Mesendoderm (in vitro differentiated cells): ENCODE measurements around the gene ELOVL1.

Source experiments
- DNase-seq: peaks from one replicate; pipeline ENCODE4 v3.0.0; 2013
- H2AK5ac ChIP-seq: 2 replicates; pipeline ENCODE4 v1.6.1; 2013; ENCODE audit warnings: low read length, inconsistent platforms
- H2BK120ac ChIP-seq: 2 replicates; pipeline ENCODE4 v1.6.1; 2013; ENCODE audit warnings: low read depth, mild to moderate bottlenecking, low read length, moderate library complexity, mixed read lengths
- H2BK15ac ChIP-seq: replicated peaks from 2 replicates; pipeline ENCODE4 v1.6.1; 2013; ENCODE audit warnings: low read depth, mild to moderate bottlenecking, moderate library complexity
- H2BK5ac ChIP-seq: 2 replicates; pipeline ENCODE4 v1.6.1; 2013; ENCODE audit warnings: low read length, inconsistent platforms
- H3K18ac ChIP-seq: 2 replicates; pipeline ENCODE4 v1.6.1; 2013; ENCODE audit warnings: mild to moderate bottlenecking, low read length, mixed read lengths
- H3K23ac ChIP-seq: one replicate; pipeline ENCODE4 v1.6.1; 2013; ENCODE audit warnings: low read length
- H3K27ac ChIP-seq: 2 replicates; pipeline ENCODE4 v1.5.1; 2013; ENCODE audit warnings: low read depth, mild to moderate bottlenecking, inconsistent platforms, low read length, moderate library complexity
- H3K27me3 ChIP-seq: 2 replicates; pipeline ENCODE4 v1.6.1; 2013; ENCODE audit warnings: low read length, control low read depth, mild to moderate bottlenecking, inconsistent platforms; ENCODE audit not compliant: insufficient read depth, poor library complexity
- H3K36me3 ChIP-seq: 2 replicates; pipeline ENCODE4 v1.6.1; 2013; ENCODE audit warnings: low read length, inconsistent platforms; ENCODE audit not compliant: control insufficient read depth, insufficient read depth
- H3K4ac ChIP-seq: one replicate; pipeline ENCODE4 v1.6.1; 2013; ENCODE audit warnings: low read depth, mild to moderate bottlenecking, low read length, moderate library complexity
- H3K4me1 ChIP-seq: 2 replicates; pipeline ENCODE4 v1.6.1; 2013; ENCODE audit warnings: low read depth, low read length, inconsistent platforms; ENCODE audit not compliant: control insufficient read depth
- H3K4me2 ChIP-seq: 2 replicates; pipeline ENCODE4 v1.6.1; 2013; ENCODE audit warnings: low read length
- H3K4me3 ChIP-seq: 2 replicates; pipeline ENCODE4 v1.5.1; 2013; ENCODE audit warnings: mild to moderate bottlenecking, low read length
- H3K56ac ChIP-seq: one replicate; pipeline ENCODE4 v1.6.1; 2013; ENCODE audit warnings: low read length
- H3K79me1 ChIP-seq: 2 replicates; pipeline ENCODE4 v1.6.1; 2013; ENCODE audit warnings: low read length, inconsistent platforms
- H3K79me2 ChIP-seq: 2 replicates; pipeline ENCODE4 v1.6.1; 2013; ENCODE audit warnings: mild to moderate bottlenecking, low read length; ENCODE audit not compliant: control insufficient read depth, insufficient read depth
- H3K9ac ChIP-seq: 2 replicates; pipeline ENCODE4 v1.6.1; 2013; ENCODE audit warnings: low read length, inconsistent platforms
- H4K5ac ChIP-seq: one replicate; pipeline ENCODE4 v1.6.1; 2013; ENCODE audit warnings: low read length
- H4K8ac ChIP-seq: one replicate; pipeline ENCODE4 v1.6.1; 2013; ENCODE audit warnings: low read depth, mild to moderate bottlenecking, control low read depth, low read length, moderate library complexity
- WGBS: extraction: QIAGEN DNeasy Blood & Tissue Kit; methylation state at CpG from one replicate; pipeline ENCODE4 v1.1.7; 2013; ENCODE audit warnings: low lambda C conversion rate, missing lambda C conversion rate; ENCODE audit not compliant: insufficient coverage; ENCODE audit errors: extremely low coverage; 5-methylcytosine and 5-hydroxymethylcytosine counted together

The ELOVL1 gene

DNA sequence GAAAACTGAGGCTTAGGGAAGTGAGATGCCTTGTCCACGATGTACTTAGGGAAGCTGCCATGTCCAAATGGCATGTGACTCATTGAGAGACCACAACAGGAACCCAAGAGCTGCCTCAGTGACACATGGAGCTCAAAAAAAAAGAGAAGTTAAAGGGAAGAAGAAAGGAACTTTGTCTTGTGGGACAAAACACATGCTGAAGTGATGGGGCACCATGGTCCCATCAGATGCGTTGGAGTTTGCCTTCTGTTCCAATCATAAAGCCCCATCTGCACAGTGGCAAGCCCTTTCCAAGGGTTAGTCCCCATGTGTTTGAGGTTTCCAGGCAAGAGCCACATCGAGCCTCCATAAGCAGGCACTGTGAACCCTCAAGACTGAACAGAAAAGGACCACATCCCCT is 13.8 kb upstream of the ELOVL1 start:
- H3K4me2 ChIP-seq, result no peak overlapping the region
- H2BK15ac ChIP-seq, result no peak overlapping the region
- H4K5ac ChIP-seq, result no peak overlapping the region
- no peak overlapping the region for H3K23ac ChIP-seq
- no peak overlapping the region for H2BK5ac ChIP-seq
- H3K4ac ChIP-seq, result no peak overlapping the region
- DNase-seq, result no peak
- no peak overlapping the region for H2BK120ac ChIP-seq
- no peaks in the 10 kb centered on the region for H3K79me1 ChIP-seq
- WGBS, result no CpG with 5 or more reads among the region's 3 CpGs
- H3K18ac ChIP-seq, result no peak overlapping the region
- H3K36me3 ChIP-seq, result peaks cover 11% of the 10 kb centered on the region
- no peaks in the 10 kb centered on the region for H3K4me1 ChIP-seq
- no peak overlapping the region for H3K27ac ChIP-seq
- H3K9ac ChIP-seq, result no peak overlapping the region
- H3K56ac ChIP-seq, result no peak overlapping the region
- H3K79me2 ChIP-seq, result no peaks in the 10 kb centered on the region
- H4K8ac ChIP-seq, result no peak overlapping the region
- no peak overlapping the region for H2AK5ac ChIP-seq
- no peak overlapping the region for H3K4me3 ChIP-seq
- H3K27me3 ChIP-seq, result no peaks in the 10 kb centered on the region

DNA sequence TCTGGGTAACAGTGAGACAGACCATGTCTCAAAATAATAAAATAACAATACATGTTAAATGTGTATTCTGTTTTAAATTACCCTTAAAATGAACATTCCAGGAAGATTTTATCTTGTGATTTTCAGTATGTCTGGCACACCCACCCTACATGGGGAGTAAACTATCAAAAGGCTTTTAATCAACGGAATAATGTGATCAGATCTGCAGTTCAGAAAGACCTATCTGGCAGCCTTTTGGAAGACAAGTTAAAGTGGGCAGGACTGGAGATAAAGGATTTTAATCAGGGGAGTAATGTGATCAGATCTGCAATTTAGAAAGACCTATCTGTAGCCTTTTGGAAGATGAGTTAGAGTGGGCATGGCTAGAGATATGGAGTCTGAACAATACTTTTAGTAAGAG is 11.7 kb upstream of the ELOVL1 start:
- no peaks in the 10 kb centered on the region for H3K4me1 ChIP-seq
- no peak overlapping the region for H2BK15ac ChIP-seq
- H3K4me3 ChIP-seq, result no peak overlapping the region
- WGBS, result no CpG with 5 or more reads among the region's 1 CpG
- no peak overlapping the region for H3K9ac ChIP-seq
- H3K79me2 ChIP-seq, result no peaks in the 10 kb centered on the region
- H4K8ac ChIP-seq, result no peak overlapping the region
- H3K27me3 ChIP-seq, result no peaks in the 10 kb centered on the region
- no peak for DNase-seq
- H3K4ac ChIP-seq, result no peak overlapping the region
- H2AK5ac ChIP-seq, result no peak overlapping the region
- no peak overlapping the region for H3K4me2 ChIP-seq
- H3K36me3 ChIP-seq, result no peaks in the 10 kb centered on the region
- no peak overlapping the region for H3K23ac ChIP-seq
- H4K5ac ChIP-seq, result no peak overlapping the region
- H2BK5ac ChIP-seq, result no peak overlapping the region
- no peak overlapping the region for H3K56ac ChIP-seq
- H3K79me1 ChIP-seq, result no peaks in the 10 kb centered on the region
- no peak overlapping the region for H2BK120ac ChIP-seq
- H3K18ac ChIP-seq, result no peak overlapping the region
- H3K27ac ChIP-seq, result no peak overlapping the region

DNA sequence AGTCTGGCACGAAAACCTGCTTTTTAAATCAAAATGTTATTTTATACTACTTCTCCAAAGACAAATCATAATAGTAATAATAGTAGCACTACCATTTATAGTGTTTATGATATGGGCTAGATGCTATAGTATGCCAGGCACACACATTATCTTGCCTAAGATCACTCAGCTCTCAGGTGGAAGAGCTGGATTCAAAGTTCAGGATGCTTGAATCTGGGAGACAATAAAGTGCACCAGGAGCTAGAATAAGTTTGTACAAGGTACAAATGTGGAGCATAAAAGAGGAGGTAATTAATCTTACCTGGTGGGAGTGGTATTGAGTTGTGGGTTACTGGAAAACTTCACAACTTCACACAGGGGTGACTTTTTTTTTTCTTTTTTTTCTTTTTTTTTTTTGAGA is 10.0 kb upstream of the ELOVL1 start:
- WGBS, result no CpG with 5 or more reads among the region's 1 CpG
- Histone ChIP-seq H4K5ac (no peak overlapping the region), H3K9ac (no peak overlapping the region), H3K4me1 (no peaks in the 10 kb centered on the region), H3K4ac (no peak overlapping the region), H2BK5ac (no peak overlapping the region), H3K79me1 (no peaks in the 10 kb centered on the region), H4K8ac (no peak overlapping the region), H3K56ac (no peak overlapping the region), H2BK15ac (no peak overlapping the region), H2BK120ac (no peak overlapping the region), H3K4me2 (no peak overlapping the region), H3K36me3 (no peaks in the 10 kb centered on the region), H3K23ac (no peak overlapping the region), H3K27ac (no peak overlapping the region), H3K27me3 (no peaks in the 10 kb centered on the region), H3K79me2 (no peaks in the 10 kb centered on the region), H2AK5ac (no peak overlapping the region), H3K4me3 (no peak overlapping the region), H3K18ac (no peak overlapping the region)
- DNase-seq, result no peak

DNA sequence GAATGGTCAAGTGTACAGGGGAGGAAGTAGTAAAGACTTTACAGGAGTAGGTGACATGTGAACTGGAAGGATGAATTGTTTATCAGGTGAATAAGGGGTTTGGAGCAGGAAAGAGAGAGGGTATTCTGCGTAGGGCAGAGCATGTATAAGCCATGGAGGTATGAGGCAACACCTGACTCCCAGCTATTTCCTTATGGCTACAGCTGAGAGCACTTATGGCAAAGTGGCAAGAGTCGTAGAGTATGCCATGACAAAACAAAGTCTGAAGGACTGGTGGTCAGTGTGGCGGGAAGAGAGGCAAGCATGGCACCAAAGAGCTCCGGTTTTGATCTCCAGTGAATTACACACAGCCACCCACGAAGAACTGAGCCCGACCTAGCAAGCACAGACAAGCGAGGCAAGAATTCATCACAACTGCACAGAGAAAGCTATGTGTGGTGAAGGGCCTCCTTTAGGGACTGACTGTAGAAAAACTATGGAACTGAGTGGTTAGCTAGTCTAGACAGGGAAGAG is 9.0 kb upstream of the ELOVL1 start:
- no CpG with 5 or more reads among the region's 7 CpGs for WGBS

DNA sequence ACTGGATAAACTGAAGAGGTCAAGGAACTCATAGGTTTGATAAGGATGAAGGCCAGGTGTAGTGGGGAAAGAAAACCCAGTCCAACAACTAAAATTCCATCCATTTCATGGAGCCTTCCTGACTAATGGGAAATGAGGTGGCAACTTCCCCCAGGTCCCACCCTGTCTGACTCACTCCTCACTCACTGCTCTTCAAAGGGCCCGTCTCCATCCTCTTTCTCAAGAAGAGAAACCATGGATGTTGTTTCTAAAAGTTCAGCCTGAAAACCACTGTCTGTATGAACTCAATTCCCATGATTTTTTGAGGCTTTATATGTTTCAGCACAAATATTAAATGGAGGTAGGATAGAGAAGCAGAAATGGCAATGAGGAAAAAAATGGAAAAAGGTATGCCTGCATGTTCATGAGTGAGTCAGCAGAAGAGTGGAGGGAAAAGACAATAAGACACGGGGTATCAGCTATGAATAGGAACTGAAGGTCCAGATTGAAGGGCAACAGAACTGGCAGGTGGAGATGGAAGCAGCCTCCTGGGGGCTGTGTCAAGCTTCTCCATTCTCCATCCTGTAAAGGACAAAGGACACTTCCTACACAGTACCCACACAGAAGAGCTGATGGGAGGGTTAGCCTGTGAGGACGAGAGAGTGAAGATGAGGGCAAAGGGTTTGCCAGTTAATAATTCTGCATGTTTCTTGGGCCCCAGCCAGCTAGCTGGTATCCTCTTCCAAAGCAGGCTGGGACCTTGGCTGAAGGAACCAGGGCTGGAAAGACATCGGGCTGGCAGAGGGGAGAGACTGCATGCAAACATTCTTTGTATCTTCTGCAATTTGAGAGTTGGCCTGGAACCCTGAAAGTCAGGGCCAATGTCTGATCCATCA is 5.5 kb upstream of the ELOVL1 start:
- no peak overlapping the region for H2BK15ac ChIP-seq
- DNase-seq, result no peak

More for the DNA sequence above, 9.0 kb upstream of the ELOVL1 start:
- Histone ChIP-seq H3K36me3 (no peaks in the 10 kb centered on the region), H3K79me1 (no peaks in the 10 kb centered on the region), H3K18ac (no peak overlapping the region), H2BK15ac (no peak overlapping the region), H4K5ac (no peak overlapping the region), H4K8ac (no peak overlapping the region), H2AK5ac (no peak overlapping the region), H2BK120ac (no peak overlapping the region), H3K56ac (no peak overlapping the region), H3K4me2 (no peak overlapping the region), H3K4me3 (no peak overlapping the region), H3K9ac (no peak overlapping the region), H3K79me2 (no peaks in the 10 kb centered on the region), H3K4ac (no peak overlapping the region), H3K27me3 (no peaks in the 10 kb centered on the region), H3K27ac (no peak overlapping the region), H3K23ac (no peak overlapping the region), H2BK5ac (no peak overlapping the region), H3K4me1 (no peaks in the 10 kb centered on the region)
- no peak for DNase-seq

More for the DNA sequence above, 5.5 kb upstream of the ELOVL1 start:
- Histone ChIP-seq H3K4me3 (no peak overlapping the region), H3K4me2 (no peak overlapping the region), H3K18ac (no peak overlapping the region), H4K5ac (no peak overlapping the region), H4K8ac (no peak overlapping the region), H2BK120ac (no peak overlapping the region), H3K79me2 (no peaks in the 10 kb centered on the region), H2BK5ac (no peak overlapping the region), H3K79me1 (no peaks in the 10 kb centered on the region), H3K36me3 (no peaks in the 10 kb centered on the region), H3K9ac (no peak overlapping the region), H3K4me1 (peaks cover 5% of the 10 kb centered on the region), H2AK5ac (no peak overlapping the region), H3K27ac (no peak overlapping the region), H3K27me3 (no peaks in the 10 kb centered on the region), H3K23ac (no peak overlapping the region), H3K56ac (no peak overlapping the region), H3K4ac (no peak overlapping the region)
- WGBS, result no CpG with 5 or more reads among the region's 4 CpGs
